ENCODE measurements around the gene TMEM255B. TPM values are rescaled to one million over a fixed set of nuclear protein-coding genes. Genes with fewer than 3 reads are reported as not detected.
"Not testable (repeated sequence)": the region's sequence is repeated elsewhere in the genome, so short reads cannot be mapped to it uniquely, and the experiment has no call there.

TMEM255B gene
- total RNA-seq, 1 experiment from 2014 or later = 26.3 TPM

- BruUV-seq (replicated peaks) = no TSS peak
- H3K4me1 ChIP-seq (ENCODE audit: control insufficient read depth, insufficient read depth, low read length) = no peaks in the 10 kb centered on the region
- CTCF ChIA-PET = no interaction called here
- no peak for TF ChIP-seq SIN3A (IDR thresholded peaks at IDR 0.05; ENCODE audit: borderline replicate concordance, insufficient read depth, low read depth, low read length)
- TF ChIP-seq POLR2AphosphoS5 (IDR thresholded peaks at IDR 0.05; ENCODE audit: low read depth, low read length) = no peak
- TF ChIP-seq CTCF (IDR thresholded peaks at IDR 0.05) = no peak
- TF ChIP-seq TCF7L2 (IDR thresholded peaks at IDR 0.05; ENCODE audit: low read depth, low read length) = no peak
- TF ChIP-seq REST (IDR thresholded peaks at IDR 0.05; ENCODE audit: insufficient read depth in 1 of 2, low read depth in 2 of 2, low read length in 1 of 2) = no peak
- ATAC-seq (no peak), DNase-seq (ENCODE audit: low read depth, low spot score) (no peak)
- no peaks in the 10 kb centered on the region for H3K36me3 ChIP-seq (ENCODE audit: control insufficient read depth, insufficient read depth, low read length)
- no peak overlapping the region for H3K4me3 ChIP-seq (ENCODE audit: low read depth in 2 of 2, low read length in 2 of 2)
- no peaks in the 10 kb centered on the region for H3K27me3 ChIP-seq (ENCODE audit: control insufficient read depth, insufficient read depth, low read length)
- in situ Hi-C loops (cut with HindIII; ENCODE audit: low pct_unique_long_range_greater_than_20kb, low sequenced_read_pairs) = no loop called here
- H3K9me3 ChIP-seq (ENCODE audit: control insufficient read depth, insufficient read depth, low read depth, low read length) = no peaks in the 10 kb centered on the region
- POLR2A ChIA-PET = no interaction called here
- H3K27ac ChIP-seq (ENCODE audit: low read length) = no peak overlapping the region
- intact Hi-C loops (cut with micrococcal nuclease; ENCODE audit: unreplicated experiment) = no loop called here
Observed at GRCh38 chr13:113788413-113789135, 29.5 kb downstream of the TMEM255B start.

- in situ Hi-C loops (cut with HindIII; ENCODE audit: low pct_unique_long_range_greater_than_20kb, low sequenced_read_pairs) (no loop called here), intact Hi-C loops (cut with micrococcal nuclease; ENCODE audit: unreplicated experiment) (no loop called here)
- no peak for TF ChIP-seq SIN3A (IDR thresholded peaks at IDR 0.05; ENCODE audit: borderline replicate concordance, insufficient read depth, low read depth, low read length)
- no peak for TF ChIP-seq TCF7L2 (IDR thresholded peaks at IDR 0.05; ENCODE audit: low read depth, low read length)
- TF ChIP-seq CTCF (IDR thresholded peaks at IDR 0.05) = no peak
- TF ChIP-seq POLR2AphosphoS5 (IDR thresholded peaks at IDR 0.05; ENCODE audit: low read depth, low read length) = no peak
- TF ChIP-seq REST (IDR thresholded peaks at IDR 0.05; ENCODE audit: insufficient read depth in 1 of 2, low read depth in 2 of 2, low read length in 1 of 2) = no peak
- CTCF ChIA-PET = no interaction called here
- POLR2A ChIA-PET = no interaction called here
- H3K9me3 ChIP-seq (ENCODE audit: control insufficient read depth, insufficient read depth, low read depth, low read length) = no peaks in the 10 kb centered on the region
- DNase-seq (ENCODE audit: low read depth, low spot score) = no peak
- H3K27ac ChIP-seq (ENCODE audit: low read length) = no peak overlapping the region
- H3K4me3 ChIP-seq (ENCODE audit: low read depth in 2 of 2, low read length in 2 of 2) = no peak overlapping the region
- no TSS peak for BruUV-seq (replicated peaks)
- no peaks in the 10 kb centered on the region for H3K36me3 ChIP-seq (ENCODE audit: control insufficient read depth, insufficient read depth, low read length)
- H3K27me3 ChIP-seq (ENCODE audit: control insufficient read depth, insufficient read depth, low read length) = no peaks in the 10 kb centered on the region
- no peak for ATAC-seq
- H3K4me1 ChIP-seq (ENCODE audit: control insufficient read depth, insufficient read depth, low read length) = no peaks in the 10 kb centered on the region
Observed at GRCh38 chr13:113789167-113789566, 30.1 kb downstream of the TMEM255B start.

- in situ Hi-C loops (cut with HindIII; ENCODE audit: low pct_unique_long_range_greater_than_20kb, low sequenced_read_pairs); POLR2A ChIA-PET; H3K27me3 ChIP-seq (ENCODE audit: control insufficient read depth, insufficient read depth, low read length); H3K9me3 ChIP-seq (ENCODE audit: control insufficient read depth, insufficient read depth, low read depth, low read length); intact Hi-C loops (cut with micrococcal nuclease; ENCODE audit: unreplicated experiment); H3K36me3 ChIP-seq (ENCODE audit: control insufficient read depth, insufficient read depth, low read length); H3K27ac ChIP-seq (ENCODE audit: low read length); DNase-seq (ENCODE audit: low read depth, low spot score); CTCF ChIA-PET; H3K4me3 ChIP-seq (ENCODE audit: low read depth in 2 of 2, low read length in 2 of 2); BruUV-seq (replicated peaks); ATAC-seq; H3K4me1 ChIP-seq (ENCODE audit: control insufficient read depth, insufficient read depth, low read length): not testable (repeated sequence)
Observed at GRCh38 chr13:113789931-113790330, 30.9 kb downstream of the TMEM255B start.

Measured in Panc1 (cell line).